ENCODE results near the gene KLHL29. TPM values are rescaled to one million over a fixed set of nuclear protein-coding genes. Genes with fewer than 3 reads are reported as not detected.
"Not testable (repeated sequence)": the region's sequence is repeated elsewhere in the genome, so short reads cannot be mapped to it uniquely, and the experiment has no call there.

Gene KLHL29
- 1 to 10 TPM; 2.1 to 3.8 TPM for polyA plus RNA-seq

DNA sequence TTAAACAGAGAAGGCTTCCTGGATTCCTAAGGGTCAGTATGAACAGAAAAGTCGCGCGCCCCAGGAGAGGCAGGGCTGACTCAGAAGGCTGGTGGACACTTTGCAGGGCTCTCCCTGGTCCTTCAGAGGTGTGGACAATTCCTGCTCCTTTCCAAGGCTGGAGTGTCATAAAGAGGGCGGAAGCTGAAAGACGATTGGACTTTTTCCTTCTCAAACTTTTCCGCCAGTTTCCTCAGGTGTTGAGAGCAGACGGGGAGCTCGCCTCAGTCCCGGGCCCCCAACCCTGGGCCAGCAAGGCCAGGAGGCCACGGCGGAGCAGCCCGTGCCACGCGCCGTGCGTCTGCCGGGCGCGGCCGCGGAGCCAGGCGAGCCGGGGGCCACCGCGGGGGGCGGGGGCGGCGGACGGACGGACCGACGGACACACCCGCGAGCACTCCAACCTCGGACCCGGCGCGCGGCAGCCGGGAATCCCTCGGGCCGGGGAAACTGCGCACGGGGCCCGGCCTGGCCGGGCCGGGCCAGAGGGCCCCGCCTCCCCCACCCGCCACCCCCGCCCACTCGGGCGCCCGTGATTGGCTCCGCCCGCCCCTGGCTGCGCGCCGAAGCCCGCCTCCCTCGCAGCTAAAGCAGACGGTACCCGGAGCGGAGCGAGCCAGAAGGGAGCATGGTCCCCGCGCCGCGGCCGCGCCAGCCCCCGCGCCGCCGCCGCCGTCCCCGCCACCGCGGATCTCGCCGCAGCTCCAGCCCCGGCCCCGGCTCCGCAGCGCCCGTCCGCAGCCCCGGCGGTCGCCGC, at the start of gene KLHL29:
TSS of gene KLHL29 (plus strand) at position 629 of the 793 bp plus-strand sequence. CDS start 177,018 bp downstream, outside the sequence.
- Histone ChIP-seq H3K36me3 (ENCODE audit: control insufficient read depth in 2 of 2, insufficient read depth in 2 of 2, low read length in 1 of 2) (no peaks in the 10 kb centered on the region), H3K9me3 (ENCODE audit: control insufficient read depth in 2 of 2, insufficient read depth in 1 of 2, low read depth in 1 of 2, low read length in 1 of 2) (no peaks in the 10 kb centered on the region), H3K4me1 (ENCODE audit: control insufficient read depth in 2 of 2, insufficient read depth in 2 of 2, low read length in 1 of 2) (peaks cover 3 to 11% of the 10 kb centered on the region in 2 donors), H3K27me3 (ENCODE audit: control insufficient read depth in 1 of 2, insufficient read depth in 2 of 2, low read length in 2 of 2) (no peaks in the 10 kb centered on the region), H3K4me3 (ENCODE audit: low read depth in 1 of 2, low read length in 2 of 2) (peak within 1 kb of the TSS; percentile 59), H3K27ac (ENCODE audit: low read depth in 2 of 2, low read length in 1 of 2) (peak within 1 kb of the TSS; percentile 66 to 68)
- WGBS, 2 donors = 4 to 7% methylated on average over 31 to 91 of the region's 91 CpGs

- Histone ChIP-seq H3K4me3 (ENCODE audit: low read depth in 1 of 2, low read length in 2 of 2) (no peak overlapping the region), H3K27ac (ENCODE audit: low read depth in 2 of 2, low read length in 1 of 2) (no peak overlapping the region), H3K9me3 (ENCODE audit: control insufficient read depth in 2 of 2, insufficient read depth in 1 of 2, low read depth in 1 of 2, low read length in 1 of 2) (peaks cover 0 to 2% of the 10 kb centered on the region in 2 donors), H3K27me3 (ENCODE audit: control insufficient read depth in 1 of 2, insufficient read depth in 2 of 2, low read length in 2 of 2) (no peaks in the 10 kb centered on the region), H3K36me3 (ENCODE audit: control insufficient read depth in 2 of 2, insufficient read depth in 2 of 2, low read length in 1 of 2) (no peaks in the 10 kb centered on the region), H3K4me1 (ENCODE audit: control insufficient read depth in 2 of 2, insufficient read depth in 2 of 2, low read length in 1 of 2) (no peaks in the 10 kb centered on the region)
- WGBS, 2 donors = 86% methylated on average over 2 of the region's 2 CpGs
Observed at GRCh38 chr2:23335550-23335949, 49.4 kb upstream of the KLHL29 start.

DNA sequence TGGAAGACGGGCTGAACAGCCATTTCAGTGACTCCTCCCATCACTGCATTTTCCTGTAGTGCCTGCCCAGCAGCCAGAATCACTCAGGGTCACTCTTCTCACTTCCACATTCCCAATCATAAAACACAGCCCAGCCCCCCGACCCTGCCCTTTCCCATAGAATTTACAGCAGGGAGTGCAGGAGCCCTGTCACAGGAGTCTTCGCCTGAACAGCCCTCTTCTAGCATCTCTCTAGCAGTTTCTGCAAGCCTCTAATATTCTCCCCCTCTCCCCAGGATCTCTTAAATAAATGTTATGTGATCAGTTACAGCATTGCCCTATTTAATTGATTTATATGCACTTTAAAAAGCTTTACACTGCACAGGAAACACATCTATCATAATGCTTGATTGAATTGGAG, 42.9 kb upstream of the KLHL29 start:
- H3K36me3 ChIP-seq (ENCODE audit: control insufficient read depth in 2 of 2, insufficient read depth in 2 of 2, low read length in 1 of 2) = no peaks in the 10 kb centered on the region
- no peak overlapping the region for H3K27ac ChIP-seq (ENCODE audit: low read depth in 2 of 2, low read length in 1 of 2)
- peaks cover 0 to 2% of the 10 kb centered on the region in 2 donors for H3K9me3 ChIP-seq (ENCODE audit: control insufficient read depth in 2 of 2, insufficient read depth in 1 of 2, low read depth in 1 of 2, low read length in 1 of 2)
- 65 to 68% methylated on average over 3 of the region's 3 CpGs for WGBS, 2 donors
- no peaks in the 10 kb centered on the region for H3K4me1 ChIP-seq (ENCODE audit: control insufficient read depth in 2 of 2, insufficient read depth in 2 of 2, low read length in 1 of 2)
- H3K4me3 ChIP-seq (ENCODE audit: low read depth in 1 of 2, low read length in 2 of 2) = no peak overlapping the region
- H3K27me3 ChIP-seq (ENCODE audit: control insufficient read depth in 1 of 2, insufficient read depth in 2 of 2, low read length in 2 of 2) = no peaks in the 10 kb centered on the region

- H3K4me1 ChIP-seq (ENCODE audit: control insufficient read depth in 2 of 2, insufficient read depth in 2 of 2, low read length in 1 of 2) = no peaks in the 10 kb centered on the region
- WGBS, 2 donors = 82 to 86% methylated on average over 4 of the region's 4 CpGs
Observed at GRCh38 chr2:23346029-23346428, 39.0 kb upstream of the KLHL29 start.

DNA sequence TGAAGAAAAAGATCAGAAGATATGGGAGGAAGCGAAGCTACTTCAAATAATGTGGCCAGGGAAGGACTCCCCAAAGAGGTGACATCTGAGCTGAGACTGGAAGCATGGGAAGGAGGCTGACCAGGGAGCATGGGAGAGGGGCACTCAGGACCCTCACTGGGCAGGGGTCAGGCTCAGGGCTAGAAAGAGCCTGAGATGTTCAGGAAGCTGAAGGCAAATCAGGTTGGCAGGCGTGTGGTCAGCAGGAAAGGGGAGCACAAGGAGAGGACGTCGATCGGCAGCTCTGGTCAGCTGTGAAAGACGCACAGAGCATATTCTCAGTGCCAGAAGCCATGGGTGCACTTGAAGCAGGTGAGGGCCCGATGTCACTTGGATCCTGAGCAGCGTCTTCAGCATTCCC, 38.2 kb upstream of the KLHL29 start:
- 85 to 88% methylated on average over 8 of the region's 8 CpGs for whole genome bisulfite sequencing, 2 donors
- Histone ChIP-seq H3K4me1 (ENCODE audit: control insufficient read depth in 2 of 2, insufficient read depth in 2 of 2, low read length in 1 of 2) (peaks cover 0 to 4% of the 10 kb centered on the region in 2 donors), H3K4me3 (ENCODE audit: low read depth in 1 of 2, low read length in 2 of 2) (no peak overlapping the region), H3K27me3 (ENCODE audit: control insufficient read depth in 1 of 2, insufficient read depth in 2 of 2, low read length in 2 of 2) (peaks cover 0 to 2% of the 10 kb centered on the region in 2 donors), H3K9me3 (ENCODE audit: control insufficient read depth in 2 of 2, insufficient read depth in 1 of 2, low read depth in 1 of 2, low read length in 1 of 2) (no peaks in the 10 kb centered on the region), H3K27ac (ENCODE audit: low read depth in 2 of 2, low read length in 1 of 2) (no peak overlapping the region), H3K36me3 (ENCODE audit: control insufficient read depth in 2 of 2, insufficient read depth in 2 of 2, low read length in 1 of 2) (no peaks in the 10 kb centered on the region)

More at GRCh38 chr2:23346029-23346428, 39.0 kb upstream of the KLHL29 start:
- Histone ChIP-seq H3K27ac (ENCODE audit: low read depth in 2 of 2, low read length in 1 of 2) (no peak overlapping the region), H3K36me3 (ENCODE audit: control insufficient read depth in 2 of 2, insufficient read depth in 2 of 2, low read length in 1 of 2) (no peaks in the 10 kb centered on the region), H3K27me3 (ENCODE audit: control insufficient read depth in 1 of 2, insufficient read depth in 2 of 2, low read length in 2 of 2) (peaks cover 0 to under 1% of the 10 kb centered on the region in 2 donors), H3K9me3 (ENCODE audit: control insufficient read depth in 2 of 2, insufficient read depth in 1 of 2, low read depth in 1 of 2, low read length in 1 of 2) (no peaks in the 10 kb centered on the region), H3K4me3 (ENCODE audit: low read depth in 1 of 2, low read length in 2 of 2) (no peak overlapping the region)

GRCh38 chr2:23347471-23348092, 37.4 kb upstream of the KLHL29 start:
- Histone ChIP-seq H3K27me3 (ENCODE audit: control insufficient read depth in 1 of 2, insufficient read depth in 2 of 2, low read length in 2 of 2) (peaks cover 0 to 2% of the 10 kb centered on the region in 2 donors), H3K4me1 (ENCODE audit: control insufficient read depth in 2 of 2, insufficient read depth in 2 of 2, low read length in 1 of 2) (peaks cover 3 to 4% of the 10 kb centered on the region in 2 donors), H3K9me3 (ENCODE audit: control insufficient read depth in 2 of 2, insufficient read depth in 1 of 2, low read depth in 1 of 2, low read length in 1 of 2) (no peaks in the 10 kb centered on the region), H3K27ac (ENCODE audit: low read depth in 2 of 2, low read length in 1 of 2) (no peak overlapping the region), H3K4me3 (ENCODE audit: low read depth in 1 of 2, low read length in 2 of 2) (no peak overlapping the region), H3K36me3 (ENCODE audit: control insufficient read depth in 2 of 2, insufficient read depth in 2 of 2, low read length in 1 of 2) (no peaks in the 10 kb centered on the region)
- WGBS, 2 donors = 75 to 82% methylated on average over 18 of the region's 18 CpGs

- 83 to 87% methylated on average over 6 to 9 of the region's 10 CpGs for WGBS, 2 donors
- not testable (repeated sequence) for H3K4me3 ChIP-seq (ENCODE audit: low read depth in 1 of 2, low read length in 2 of 2); H3K4me1 ChIP-seq (ENCODE audit: control insufficient read depth in 2 of 2, insufficient read depth in 2 of 2, low read length in 1 of 2); H3K27me3 ChIP-seq (ENCODE audit: control insufficient read depth in 1 of 2, insufficient read depth in 2 of 2, low read length in 2 of 2); H3K27ac ChIP-seq (ENCODE audit: low read depth in 2 of 2, low read length in 1 of 2); H3K36me3 ChIP-seq (ENCODE audit: control insufficient read depth in 2 of 2, insufficient read depth in 2 of 2, low read length in 1 of 2); H3K9me3 ChIP-seq (ENCODE audit: control insufficient read depth in 2 of 2, insufficient read depth in 1 of 2, low read depth in 1 of 2, low read length in 1 of 2)
Observed at GRCh38 chr2:23348093-23348481, 36.9 kb upstream of the KLHL29 start.

DNA sequence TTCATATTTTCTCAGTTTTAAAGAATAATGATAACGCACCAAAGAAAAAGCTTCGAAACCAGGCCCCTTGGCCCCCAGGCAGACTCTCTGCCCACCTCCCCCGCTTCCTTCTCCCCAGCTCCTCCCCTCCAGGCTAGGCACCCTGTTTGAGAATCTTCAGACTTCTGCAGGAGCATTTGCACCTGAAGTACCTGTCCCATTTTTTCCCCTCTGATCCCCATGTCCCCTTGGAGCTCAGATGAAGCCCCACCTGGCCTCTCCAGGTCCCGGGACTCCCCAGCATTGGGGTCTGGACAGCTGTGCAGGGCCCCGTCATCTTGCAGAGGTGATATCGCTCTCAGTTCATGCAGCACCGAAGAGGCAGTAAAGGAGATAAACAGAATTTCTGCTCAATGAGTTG, 35.5 kb upstream of the KLHL29 start:
- Histone ChIP-seq H3K9me3 (ENCODE audit: control insufficient read depth in 2 of 2, insufficient read depth in 1 of 2, low read depth in 1 of 2, low read length in 1 of 2) (no peaks in the 10 kb centered on the region), H3K36me3 (ENCODE audit: control insufficient read depth in 2 of 2, insufficient read depth in 2 of 2, low read length in 1 of 2) (no peaks in the 10 kb centered on the region), H3K4me1 (ENCODE audit: control insufficient read depth in 2 of 2, insufficient read depth in 2 of 2, low read length in 1 of 2) (peaks cover 3 to 4% of the 10 kb centered on the region in 2 donors), H3K27me3 (ENCODE audit: control insufficient read depth in 1 of 2, insufficient read depth in 2 of 2, low read length in 2 of 2) (peaks cover 0 to 2% of the 10 kb centered on the region in 2 donors), H3K27ac (ENCODE audit: low read depth in 2 of 2, low read length in 1 of 2) (no peak overlapping the region), H3K4me3 (ENCODE audit: low read depth in 1 of 2, low read length in 2 of 2) (no peak overlapping the region)
- 89 to 95% methylated on average over 7 of the region's 7 CpGs for WGBS, 2 donors

GRCh38 chr2:23350041-23350791, 34.8 kb upstream of the KLHL29 start:
- WGBS, 2 donors = 88% methylated on average over 16 of the region's 16 CpGs
- H3K27me3 ChIP-seq (ENCODE audit: control insufficient read depth in 1 of 2, insufficient read depth in 2 of 2, low read length in 2 of 2) = peaks cover 0 to 2% of the 10 kb centered on the region in 2 donors
- H3K27ac ChIP-seq (ENCODE audit: low read depth in 2 of 2, low read length in 1 of 2) = no peak overlapping the region
- no peaks in the 10 kb centered on the region for H3K9me3 ChIP-seq (ENCODE audit: control insufficient read depth in 2 of 2, insufficient read depth in 1 of 2, low read depth in 1 of 2, low read length in 1 of 2)
- peaks cover 3 to 4% of the 10 kb centered on the region in 2 donors for H3K4me1 ChIP-seq (ENCODE audit: control insufficient read depth in 2 of 2, insufficient read depth in 2 of 2, low read length in 1 of 2)
- no peak overlapping the region for H3K4me3 ChIP-seq (ENCODE audit: low read depth in 1 of 2, low read length in 2 of 2)
- H3K36me3 ChIP-seq (ENCODE audit: control insufficient read depth in 2 of 2, insufficient read depth in 2 of 2, low read length in 1 of 2) = no peaks in the 10 kb centered on the region
